ENCODE results near the gene FCRLA. TPM values are rescaled to one million over a fixed set of nuclear protein-coding genes. Genes with fewer than 3 reads are reported as not detected.
A peak's percentile ranks its signal among the peaks of the same experiment; 100 is the strongest.

The FCRLA gene
- total RNA-seq, 1 experiment from 2014 or later = 0.20 TPM

DNA sequence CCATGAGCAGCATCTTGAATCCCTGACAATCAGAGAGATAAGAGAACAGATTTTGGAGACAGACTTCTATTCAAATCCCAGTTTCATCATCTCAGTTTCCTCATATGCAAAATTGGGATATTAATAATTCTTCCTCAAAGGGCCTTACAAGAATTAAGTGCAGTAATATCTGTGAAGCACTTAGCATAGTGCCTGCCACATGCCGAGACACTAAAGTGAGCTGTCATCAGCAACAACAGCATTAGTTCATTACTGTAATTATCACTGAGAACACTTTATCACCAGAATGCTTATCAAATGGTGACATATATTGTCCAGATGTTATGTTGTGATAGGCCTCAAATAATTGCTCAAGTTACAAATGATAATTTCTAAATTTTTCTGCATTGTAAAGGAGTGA, 13.4 kb downstream of the FCRLA start:
- H3K9me2 ChIP-seq (ENCODE audit: insufficient read depth) = no peaks in the 10 kb centered on the region
- DNase-seq = no peak
- H3K79me2 ChIP-seq (ENCODE audit: low read depth) = 0 out of 2 replicates have a peak, but pooled peaks cover 4% of the 10 kb centered on the region
- peaks cover 42% of the 10 kb centered on the region for H3K4me1 ChIP-seq (replicated peaks; ENCODE audit: insufficient read depth)
- H3K4me3 ChIP-seq = no peak overlapping the region
- ChIA-PET CTCF (no interaction called here), POLR2A (ENCODE audit: unreplicated experiment) (no interaction called here)
- H4K20me1 ChIP-seq (ENCODE audit: insufficient read depth) = no peaks in the 10 kb centered on the region
- no peaks in the 10 kb centered on the region for H3K9me3 ChIP-seq (ENCODE audit: insufficient read depth, low read depth)
- H3K27me3 ChIP-seq (ENCODE audit: insufficient read depth, low read depth) = no peaks in the 10 kb centered on the region
- H3K4me2 ChIP-seq = no peak overlapping the region
- H3K36me3 ChIP-seq (ENCODE audit: low read depth) = no peaks in the 10 kb centered on the region
- H2AFZ ChIP-seq = no peak overlapping the region
- no peak for TF ChIP-seq EZH2 (IDR thresholded peaks at IDR 0.05; ENCODE audit: low read depth)
- no peak for TF ChIP-seq CTCF (conservative IDR thresholded peaks at IDR 0.05)
- H3F3A ChIP-seq (ENCODE audit: insufficient read depth, low read depth) = no peaks in the 10 kb centered on the region
- H3K27ac ChIP-seq = no peak overlapping the region
- no TSS peak for BruUV-seq (replicated peaks)
- intact Hi-C loops (cut with micrococcal nuclease; ENCODE audit: unreplicated experiment) = no loop called here

- Histone ChIP-seq H3K4me3 (no peak within 1 kb of the TSS), H3K4me1 (replicated peaks; ENCODE audit: insufficient read depth) (peaks cover 46% of the 10 kb centered on the region)
Observed at GRCh38 chr1:161720956-161721737, 14.1 kb downstream of the FCRLA start, which contains the start of gene FCRLB. FCRLB (plus strand) TSS chr1:161721544; CDS start chr1:161722673, 1,129 bp downstream.

DNA sequence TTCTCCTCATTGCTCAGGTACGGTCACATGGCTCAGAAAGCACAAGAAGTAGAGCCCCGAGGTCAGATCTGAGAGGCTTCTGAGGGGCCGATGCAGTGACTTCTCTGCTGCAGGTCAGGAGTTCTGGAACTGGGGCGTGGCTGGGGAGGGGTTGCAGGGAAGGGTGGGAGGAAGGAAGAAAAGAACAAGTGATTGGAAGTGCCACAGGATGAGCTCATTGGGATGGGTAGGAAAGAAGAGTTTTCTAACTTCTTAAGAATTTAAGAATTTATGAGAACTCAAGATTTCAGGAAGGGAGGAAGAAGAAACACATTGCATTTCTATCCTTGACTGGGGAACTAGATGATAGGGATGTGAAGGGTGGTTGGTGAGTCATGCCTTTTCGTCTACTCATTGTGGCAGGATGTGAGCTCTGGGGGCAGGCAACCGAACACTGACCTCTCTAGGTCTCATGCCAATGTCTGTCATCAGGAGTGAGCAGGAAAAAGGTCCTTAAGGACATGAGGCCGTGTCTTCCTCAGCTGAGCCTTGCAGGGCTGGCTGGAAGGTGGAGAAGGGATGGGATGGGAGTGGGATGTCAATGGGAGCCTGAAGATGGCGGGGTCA, 14.8 kb downstream of the FCRLA start:
- Histone ChIP-seq H3K27ac (peak overlapping the region; percentile 40), H3K9me3 (ENCODE audit: insufficient read depth, low read depth) (no peaks in the 10 kb centered on the region), H3K36me3 (ENCODE audit: low read depth) (no peaks in the 10 kb centered on the region), H4K20me1 (ENCODE audit: insufficient read depth) (no peaks in the 10 kb centered on the region), H3K4me3 (no peak overlapping the region), H3K9me2 (ENCODE audit: insufficient read depth) (no peaks in the 10 kb centered on the region), H3K27me3 (ENCODE audit: insufficient read depth, low read depth) (no peaks in the 10 kb centered on the region), H2AFZ (no peak overlapping the region), H3K79me2 (ENCODE audit: low read depth) (0 out of 2 replicates have a peak, but pooled peaks cover 9% of the 10 kb centered on the region), H3K4me2 (peak overlapping the region; percentile 17), H3F3A (ENCODE audit: insufficient read depth, low read depth) (no peaks in the 10 kb centered on the region), H3K4me1 (replicated peaks; ENCODE audit: insufficient read depth) (peaks cover 46% of the 10 kb centered on the region)
- BruUV-seq (replicated peaks) = no TSS peak
- CTCF ChIA-PET = no interaction called here
- peak in 1 of 2 experiments; percentile 63 for DNase-seq
- intact Hi-C loops (cut with micrococcal nuclease; ENCODE audit: unreplicated experiment) = no loop called here
- POLR2A ChIA-PET (ENCODE audit: unreplicated experiment) = no interaction called here
- no peak for TF ChIP-seq CTCF (conservative IDR thresholded peaks at IDR 0.05)
- no peak for TF ChIP-seq EZH2 (IDR thresholded peaks at IDR 0.05; ENCODE audit: low read depth)

More at GRCh38 chr1:161720956-161721737, 14.1 kb downstream of the FCRLA start, which contains the start of gene FCRLB:
- Histone ChIP-seq H2AFZ (no peak within 1 kb of the TSS), H3K9me3 (ENCODE audit: insufficient read depth, low read depth) (no peaks in the 10 kb centered on the region), H3K27me3 (ENCODE audit: insufficient read depth, low read depth) (no peaks in the 10 kb centered on the region), H3K36me3 (ENCODE audit: low read depth) (no peaks in the 10 kb centered on the region), H3K27ac (peak within 1 kb of the TSS; percentile 40), H3K4me2 (peak within 1 kb of the TSS; percentile 17), H3K9me2 (ENCODE audit: insufficient read depth) (no peaks in the 10 kb centered on the region), H4K20me1 (ENCODE audit: insufficient read depth) (no peaks in the 10 kb centered on the region), H3K79me2 (ENCODE audit: low read depth) (0 out of 2 replicates have a peak, but pooled peaks cover 9% of the 10 kb centered on the region), H3F3A (ENCODE audit: insufficient read depth, low read depth) (no peaks in the 10 kb centered on the region)
- CTCF ChIA-PET = no interaction called here
- intact Hi-C loops (cut with micrococcal nuclease; ENCODE audit: unreplicated experiment) = no loop called here
- BruUV-seq (replicated peaks) = no TSS peak
- TF ChIP-seq CTCF (conservative IDR thresholded peaks at IDR 0.05) = no peak
- POLR2A ChIA-PET (ENCODE audit: unreplicated experiment) = no interaction called here
- no peak for DNase-seq

Measured in PC-9 (cell line).